Vagina (tissue), 2 donors: Measurements from ENCODE around the gene ZNF74. TPM values are rescaled to one million over a fixed set of nuclear protein-coding genes. Genes with fewer than 3 reads are reported as not detected.

Source experiments
- DNase-seq, 2 donors: peaks; one replicate each; pipeline ENCODE4 v3.0.0-alpha.2; 2017; ENCODE audit errors: extremely low spot score in 2 of 2
- H3K27ac ChIP-seq: fragments of 200-600 bp; sonication (generic); one replicate; pipeline ENCODE4 v1.5.1; 2019
- H3K27me3 ChIP-seq: fragments of 200-600 bp; sonication (generic); one replicate; pipeline ENCODE4 v1.5.1; 2019
- H3K36me3 ChIP-seq, 2 donors: fragments of 200-600 bp; sonication (generic); one replicate each; pipeline ENCODE4 v1.5.1; 2017 to 2019
- H3K4me1 ChIP-seq: fragments of 200-600 bp; sonication (generic); one replicate; pipeline ENCODE4 v1.5.1; 2019
- H3K4me3 ChIP-seq, 2 donors: fragments of 200-600 bp; sonication (generic); 1 replicate in 1 of 2; 2 replicates in 1 of 2; pipeline ENCODE4 v1.5.1; 2016 to 2019
- H3K9me3 ChIP-seq: fragments of 200-600 bp; sonication (generic); one replicate; pipeline ENCODE4 v1.5.1; 2019
- POLR2A ChIP-seq, 2 donors: fragments of 450-650 bp; IDR thresholded peaks; one replicate each; pipeline ENCODE4 v1.6.1; 2017; ENCODE audit warnings: antibody characterized with exemption in 2 of 2, mild to moderate bottlenecking in 2 of 2, moderate library complexity in 2 of 2
- POLR2AphosphoS5 ChIP-seq, 2 donors: sonication (generic); formaldehyde crosslinking; IDR thresholded peaks; one replicate each; pipeline ENCODE4 v1.9.0; 2017; ENCODE audit warnings: antibody characterized with exemption in 2 of 2, mild to moderate bottlenecking in 2 of 2, low read depth in 1 of 2; ENCODE audit not compliant: insufficient read depth in 1 of 2
- intact Hi-C: fragments of 100-400 bp; cut with DNase I; formaldehyde crosslinking; loops from one replicate; pipeline ENCODE4 v1.15.1; 2023
- total RNA-seq: library from RNA; depleted of rRNA; stranded (reverse); fragments of >200 nt; gene quantifications from one replicate; pipeline ENCODE4 v1.2.3, GENCODE V29; 2016
- TF ChIP-seq, protein P1 (sequence below), 3 experiments: fragments of 450-650 bp in 2 of 3; fragments of 200-600 bp in 1 of 3; sonication (generic) in 1 of 3; IDR thresholded peaks; one replicate each; pipeline ENCODE4 v1.5.1; 2017 to 2019; ENCODE audit warnings: antibody characterized with exemption in 3 of 3, mild to moderate bottlenecking in 2 of 3, moderate library complexity in 2 of 3

Gene ZNF74
- total RNA-seq, 1 donor from 2014 or later, result 11.0 TPM

DNA sequence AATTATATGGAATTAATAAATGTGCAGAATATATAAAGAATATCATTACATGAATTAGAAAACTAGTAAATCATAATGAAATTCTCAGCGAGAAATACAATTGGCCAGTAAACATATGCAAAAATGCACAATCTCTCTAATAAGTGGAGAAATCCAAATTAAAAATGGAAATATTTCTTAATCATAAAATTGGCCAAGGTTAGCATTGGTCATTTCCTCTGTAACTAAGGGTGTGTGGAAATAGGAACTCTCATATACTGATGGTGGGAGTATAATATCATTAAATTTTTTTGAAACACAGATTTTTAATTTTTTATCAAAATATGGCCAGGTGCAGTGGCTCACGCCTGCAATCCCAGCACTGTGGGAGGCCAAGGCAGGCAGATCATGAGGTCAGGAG lies 7.6 kb upstream of the ZNF74 start:
- no peak for TF ChIP-seq POLR2AphosphoS5 (IDR thresholded peaks at IDR 0.05; ENCODE audit: insufficient read depth in 1 of 2, low read depth in 1 of 2)
- TF ChIP-seq, protein P1, sequence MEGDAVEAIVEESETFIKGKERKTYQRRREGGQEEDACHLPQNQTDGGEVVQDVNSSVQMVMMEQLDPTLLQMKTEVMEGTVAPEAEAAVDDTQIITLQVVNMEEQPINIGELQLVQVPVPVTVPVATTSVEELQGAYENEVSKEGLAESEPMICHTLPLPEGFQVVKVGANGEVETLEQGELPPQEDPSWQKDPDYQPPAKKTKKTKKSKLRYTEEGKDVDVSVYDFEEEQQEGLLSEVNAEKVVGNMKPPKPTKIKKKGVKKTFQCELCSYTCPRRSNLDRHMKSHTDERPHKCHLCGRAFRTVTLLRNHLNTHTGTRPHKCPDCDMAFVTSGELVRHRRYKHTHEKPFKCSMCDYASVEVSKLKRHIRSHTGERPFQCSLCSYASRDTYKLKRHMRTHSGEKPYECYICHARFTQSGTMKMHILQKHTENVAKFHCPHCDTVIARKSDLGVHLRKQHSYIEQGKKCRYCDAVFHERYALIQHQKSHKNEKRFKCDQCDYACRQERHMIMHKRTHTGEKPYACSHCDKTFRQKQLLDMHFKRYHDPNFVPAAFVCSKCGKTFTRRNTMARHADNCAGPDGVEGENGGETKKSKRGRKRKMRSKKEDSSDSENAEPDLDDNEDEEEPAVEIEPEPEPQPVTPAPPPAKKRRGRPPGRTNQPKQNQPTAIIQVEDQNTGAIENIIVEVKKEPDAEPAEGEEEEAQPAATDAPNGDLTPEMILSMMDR (IDR thresholded peaks at IDR 0.05), result no peak
- no peaks in the 10 kb centered on the region for H3K27me3 ChIP-seq
- no peaks in the 10 kb centered on the region for H3K9me3 ChIP-seq
- H3K36me3 ChIP-seq, result no peaks in the 10 kb centered on the region
- intact Hi-C loops, result no loop called here
- no peak for DNase-seq
- no peak overlapping the region for H3K4me3 ChIP-seq
- no peaks in the 10 kb centered on the region for H3K4me1 ChIP-seq
- H3K27ac ChIP-seq, result no peak overlapping the region

DNA sequence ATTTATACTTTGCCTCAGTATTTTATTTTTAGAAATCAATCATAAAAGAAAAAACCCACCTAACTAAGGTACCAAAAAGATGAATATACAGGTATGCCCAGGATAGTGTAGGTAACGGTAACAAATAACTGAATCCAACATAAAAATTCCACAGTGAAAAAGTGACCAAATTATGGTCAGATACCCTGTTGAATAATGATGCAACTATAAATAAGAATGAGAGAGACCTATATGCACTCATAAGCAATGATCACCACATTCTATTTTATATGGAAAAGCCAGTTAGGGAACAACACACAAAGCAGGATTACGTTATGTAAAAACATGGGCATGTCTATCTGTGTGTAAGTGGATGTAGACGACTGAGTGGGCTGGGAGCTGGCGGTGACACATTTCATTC lies 7.0 kb upstream of the ZNF74 start:
- intact Hi-C loops, result no loop called here

DNA sequence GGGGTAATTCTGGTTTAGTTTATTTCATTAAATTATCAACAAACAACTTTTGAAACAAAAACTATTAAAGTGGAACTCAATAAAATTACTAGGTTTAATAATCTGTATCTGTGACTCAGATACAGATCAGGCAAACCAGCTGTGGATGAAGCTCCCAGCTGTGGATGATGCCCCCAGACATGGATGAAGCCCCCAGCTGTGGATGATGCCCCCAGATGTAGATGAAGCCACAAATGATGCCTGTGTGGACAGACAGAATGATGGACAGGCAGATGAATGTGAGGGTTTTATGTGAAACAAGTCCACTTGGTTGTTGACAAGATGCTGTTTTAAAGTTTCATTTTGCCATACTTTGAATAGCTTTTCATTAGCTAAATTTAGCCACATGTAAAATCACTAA lies 5.8 kb upstream of the ZNF74 start:
- Histone ChIP-seq H3K9me3 (no peaks in the 10 kb centered on the region), H3K27ac (no peak overlapping the region), H3K36me3 (no peaks in the 10 kb centered on the region), H3K4me3 (no peak overlapping the region), H3K4me1 (no peaks in the 10 kb centered on the region), H3K27me3 (no peaks in the 10 kb centered on the region)
- TF ChIP-seq POLR2A (IDR thresholded peaks at IDR 0.05), result no peak
- TF ChIP-seq, protein P1 (IDR thresholded peaks at IDR 0.05), result no peak
- TF ChIP-seq POLR2AphosphoS5 (IDR thresholded peaks at IDR 0.05; ENCODE audit: insufficient read depth in 1 of 2, low read depth in 1 of 2), result no peak
- intact Hi-C loops, result no loop called here
- DNase-seq, result no peak

More for the DNA sequence above, 7.0 kb upstream of the ZNF74 start:
- Histone ChIP-seq H3K4me1 (no peaks in the 10 kb centered on the region), H3K4me3 (no peak overlapping the region), H3K9me3 (no peaks in the 10 kb centered on the region), H3K36me3 (no peaks in the 10 kb centered on the region), H3K27me3 (no peaks in the 10 kb centered on the region), H3K27ac (no peak overlapping the region)
- DNase-seq, result no peak
- TF ChIP-seq POLR2A (IDR thresholded peaks at IDR 0.05) (no peak), POLR2AphosphoS5 (IDR thresholded peaks at IDR 0.05; ENCODE audit: insufficient read depth in 1 of 2, low read depth in 1 of 2) (no peak)
- TF ChIP-seq, protein P1 (IDR thresholded peaks at IDR 0.05), result no peak

- DNase-seq, result no peak
- Histone ChIP-seq H3K27ac (no peak overlapping the region), H3K9me3 (no peaks in the 10 kb centered on the region), H3K27me3 (no peaks in the 10 kb centered on the region), H3K36me3 (no peaks in the 10 kb centered on the region), H3K4me1 (peaks cover 5% of the 10 kb centered on the region), H3K4me3 (no peak overlapping the region)
- no peak for TF ChIP-seq POLR2A (IDR thresholded peaks at IDR 0.05)
- intact Hi-C loops, result no loop called here
These were observed 4.7 kb upstream of the ZNF74 start for GRCh38 chr22:20389288-20389687.

DNA sequence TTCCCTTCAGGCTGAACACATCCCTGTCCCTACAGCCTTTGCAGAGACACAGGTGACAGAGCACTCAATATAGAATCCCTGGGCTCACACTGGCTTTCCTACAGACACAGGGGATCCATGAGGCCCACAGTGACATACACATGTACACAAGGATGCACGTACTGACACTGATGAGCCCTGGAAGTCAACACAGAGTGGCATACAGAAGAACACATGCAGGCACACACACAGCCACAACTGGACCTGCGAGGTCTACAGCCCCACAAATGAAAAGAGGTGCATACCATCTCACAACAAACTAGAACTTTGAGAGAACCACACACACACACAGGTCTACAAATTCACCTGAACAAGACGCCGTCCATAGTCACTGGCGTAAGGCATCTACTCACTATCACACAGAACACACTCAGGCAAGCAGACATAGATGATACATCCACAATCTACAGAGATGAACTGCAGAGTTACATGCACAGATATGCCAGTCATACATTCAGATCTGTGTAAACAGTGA lies 3.5 kb upstream of the ZNF74 start:
- H3K27me3 ChIP-seq, result no peaks in the 10 kb centered on the region
- TF ChIP-seq, protein P1 (IDR thresholded peaks at IDR 0.05), result no peak
- TF ChIP-seq POLR2AphosphoS5 (IDR thresholded peaks at IDR 0.05; ENCODE audit: insufficient read depth in 1 of 2, low read depth in 1 of 2), result no peak
- TF ChIP-seq POLR2A (IDR thresholded peaks at IDR 0.05), result no peak
- no peak for DNase-seq
- no peaks in the 10 kb centered on the region for H3K9me3 ChIP-seq
- H3K4me3 ChIP-seq, result no peak overlapping the region
- intact Hi-C loops, result no loop called here
- H3K4me1 ChIP-seq, result peaks cover 17% of the 10 kb centered on the region
- H3K27ac ChIP-seq, result no peak overlapping the region
- H3K36me3 ChIP-seq, result no peaks in the 10 kb centered on the region
